Measurements from ENCODE around the gene LARP1.

- no peak for TF ChIP-seq MAZ (CRISPR knock-in tag; conservative IDR thresholded peaks at IDR 0.05 in 1 of 2, IDR thresholded peaks at IDR 0.05 in 1 of 2)
- no peak for TF ChIP-seq BRCA1 (IDR thresholded peaks at IDR 0.05)
- no peak for TF ChIP-seq BRCA1 (CRISPR knock-in tag; IDR thresholded peaks at IDR 0.05)
- TF ChIP-seq ZKSCAN8 (CRISPR knock-in tag; IDR thresholded peaks at IDR 0.05), result no peak
- TF ChIP-seq, protein P1, sequence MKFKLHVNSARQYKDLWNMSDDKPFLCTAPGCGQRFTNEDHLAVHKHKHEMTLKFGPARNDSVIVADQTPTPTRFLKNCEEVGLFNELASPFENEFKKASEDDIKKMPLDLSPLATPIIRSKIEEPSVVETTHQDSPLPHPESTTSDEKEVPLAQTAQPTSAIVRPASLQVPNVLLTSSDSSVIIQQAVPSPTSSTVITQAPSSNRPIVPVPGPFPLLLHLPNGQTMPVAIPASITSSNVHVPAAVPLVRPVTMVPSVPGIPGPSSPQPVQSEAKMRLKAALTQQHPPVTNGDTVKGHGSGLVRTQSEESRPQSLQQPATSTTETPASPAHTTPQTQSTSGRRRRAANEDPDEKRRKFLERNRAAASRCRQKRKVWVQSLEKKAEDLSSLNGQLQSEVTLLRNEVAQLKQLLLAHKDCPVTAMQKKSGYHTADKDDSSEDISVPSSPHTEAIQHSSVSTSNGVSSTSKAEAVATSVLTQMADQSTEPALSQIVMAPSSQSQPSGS (CRISPR knock-in tag; IDR thresholded peaks at IDR 0.05), result no peak
- no peak for TF ChIP-seq U2AF1 (optimal IDR thresholded peaks at IDR 0.05; ENCODE audit: low read depth, low read length)
- TF ChIP-seq ZNF695 (CRISPR knock-in tag; IDR thresholded peaks at IDR 0.05), result no peak
- no peak for TF ChIP-seq ZNF77 (CRISPR knock-in tag; IDR thresholded peaks at IDR 0.05)
- no peak for TF ChIP-seq POLR2AphosphoS2 (IDR thresholded peaks at IDR 0.05; ENCODE audit: low read length)
- no peak for TF ChIP-seq BDP1 (IDR thresholded peaks at IDR 0.05; ENCODE audit: insufficient read depth, insufficient read length)
- no peak for TF ChIP-seq CTCF (IDR thresholded peaks at IDR 0.05 in 2 of 3, conservative IDR thresholded peaks at IDR 0.05 in 1 of 3; ENCODE audit: insufficient read depth in 2 of 3, low read depth in 1 of 3, low read length in 3 of 3)
- TF ChIP-seq CREBBP (IDR thresholded peaks at IDR 0.05; ENCODE audit: low read depth, low read length), result no peak
- no peak for TF ChIP-seq TOE1 (IDR thresholded peaks at IDR 0.05; ENCODE audit: borderline replicate concordance)
- no peak for TF ChIP-seq TOE1 (CRISPR knock-in tag; IDR thresholded peaks at IDR 0.05; ENCODE audit: borderline replicate concordance, low read depth)
- no peak for TF ChIP-seq ELK1 (CRISPR knock-in tag; IDR thresholded peaks at IDR 0.05)
These were observed 3.8 kb downstream of the LARP1 start for GRCh38 chr5:154758977-154759376.
